AG09309 (cell line): ENCODE data around the gene DHX30.

ENCODE experiments used
- DNase-seq: peaks from one replicate; pipeline ENCODE4 v3.0.0-alpha.2; 2010; ENCODE audit warnings: low read depth
- H3K4me3 ChIP-seq: 2 replicates; pipeline ENCODE4 v1.5.1; 2011; ENCODE audit warnings: mild to moderate bottlenecking, low read depth, low read length, moderate library complexity; ENCODE audit not compliant: control insufficient read depth
- CTCF ChIP-seq: IDR thresholded peaks from 2 replicates; pipeline ENCODE4 v1.5.1; 2011; ENCODE audit warnings: mild to moderate bottlenecking, low read depth, low read length, inconsistent platforms; ENCODE audit not compliant: insufficient read depth, control insufficient read depth; ENCODE audit errors: missing control alignments

The DHX30 gene

GRCh38 chr3:47849699-47850563 lies 47.0 kb downstream of the DHX30 start:
- DNase-seq, result no peak
- peak; percentile 45 for TF ChIP-seq CTCF

GRCh38 chr3:47850564-47851410 lies 47.8 kb downstream of the DHX30 start:
- TF ChIP-seq CTCF, result no peak
- H3K4me3 ChIP-seq, result no peak overlapping the region
- no peak for DNase-seq

More at GRCh38 chr3:47849699-47850563, 47.0 kb downstream of the DHX30 start:
- H3K4me3 ChIP-seq, result no peak overlapping the region

GRCh38 chr3:47851888-47852603 lies 49.1 kb downstream of the DHX30 start:
- H3K4me3 ChIP-seq, result no peak overlapping the region
- no peak for TF ChIP-seq CTCF
- DNase-seq, result no peak

- no peak for TF ChIP-seq CTCF
- H3K4me3 ChIP-seq, result no peak overlapping the region
- no peak for DNase-seq
Measured at GRCh38 chr3:47852604-47853602, 50.0 kb downstream of the DHX30 start.

GRCh38 chr3:47854267-47854666 lies 51.3 kb downstream of the DHX30 start:
- no peak for DNase-seq
- TF ChIP-seq CTCF, result no peak
- H3K4me3 ChIP-seq, result no peak overlapping the region
